SK-N-SH treated with all-trans-retinoic acid at 6 μM for 48 hours (cell line): Measurements from ENCODE around the gene STK11.
A peak's percentile ranks its signal among the peaks of the same experiment; 100 is the strongest.

Source experiments
- ATAC-seq: fragments of 200-7000 bp; cut with Tn5 transposase; 3 replicates; pipeline ENCODE4 v1.9.1; 2020; ENCODE audit warnings: mild to moderate bottlenecking, moderate library complexity
- ARNTL ChIP-seq: fragments of 450-650 bp; formaldehyde crosslinking; IDR thresholded peaks from 2 replicates; pipeline ENCODE4 v1.5.0; 2020; ENCODE audit warnings: low read depth, mild to moderate bottlenecking, moderate library complexity, borderline replicate concordance
- BACH2 ChIP-seq: fragments of 250-450 bp; sonication (Bioruptor Pico); IDR thresholded peaks from 2 replicates; pipeline ENCODE4 v1.9.0; 2021; ENCODE audit warnings: mild to moderate bottlenecking, borderline replicate concordance
- CREB5 ChIP-seq: fragments of 250-450 bp; sonication (Bioruptor Pico); IDR thresholded peaks from 2 replicates; pipeline ENCODE4 v1.5.1; 2020; ENCODE audit warnings: low read depth, mild to moderate bottlenecking, moderate library complexity
- CSRNP3 ChIP-seq: fragments of 250-450 bp; sonication (Bioruptor Pico); IDR thresholded peaks from 2 replicates; pipeline ENCODE4 v1.5.1; 2021; ENCODE audit warnings: mild to moderate bottlenecking, moderate library complexity
- ESRRG ChIP-seq: fragments of 250-450 bp; sonication (Bioruptor Pico); IDR thresholded peaks from 2 replicates; pipeline ENCODE4 v1.6.1; 2021; ENCODE audit warnings: mild to moderate bottlenecking
- GLIS3 ChIP-seq: fragments of 250-450 bp; sonication (Bioruptor Pico); IDR thresholded peaks from 2 replicates; pipeline ENCODE4 v1.5.0; 2020; ENCODE audit warnings: mild to moderate bottlenecking, moderate library complexity
- ISL1 ChIP-seq: fragments of 250-450 bp; sonication (Bioruptor Pico); IDR thresholded peaks from 2 replicates; pipeline ENCODE4 v2.1.2; 2022; ENCODE audit warnings: mild to moderate bottlenecking, moderate library complexity
- OSR1 ChIP-seq: fragments of 250-450 bp; sonication (Bioruptor Pico); IDR thresholded peaks from 2 replicates; pipeline ENCODE4 v1.8.0; 2022; ENCODE audit warnings: moderate library complexity, mild to moderate bottlenecking, inconsistent platforms
- PATZ1 ChIP-seq: fragments of 250-450 bp; sonication (Bioruptor Pico); IDR thresholded peaks from 2 replicates; pipeline ENCODE4 v1.8.0; 2020; ENCODE audit warnings: mild to moderate bottlenecking, moderate library complexity, borderline replicate concordance
- POU6F1 ChIP-seq: fragments of 250-450 bp; sonication (Bioruptor Pico); IDR thresholded peaks from 2 replicates; pipeline ENCODE4 v1.8.0; 2021; ENCODE audit warnings: low read depth, mild to moderate bottlenecking, moderate library complexity, borderline replicate concordance
- PPARA ChIP-seq: fragments of 250-450 bp; sonication (Bioruptor Pico); IDR thresholded peaks from 2 replicates; pipeline ENCODE4 v1.5.0; 2020; ENCODE audit warnings: mild to moderate bottlenecking, borderline replicate concordance
- SNAI2 ChIP-seq: fragments of 250-450 bp; sonication (Bioruptor Pico); IDR thresholded peaks from 2 replicates; pipeline ENCODE4 v1.5.0; 2020; ENCODE audit warnings: mild to moderate bottlenecking, moderate library complexity
- TCF4 ChIP-seq: fragments of 250-450 bp; sonication (Bioruptor Pico); IDR thresholded peaks from 2 replicates; pipeline ENCODE4 v1.8.0; 2021; ENCODE audit warnings: mild to moderate bottlenecking, moderate library complexity, borderline replicate concordance
- TSHZ2 ChIP-seq: fragments of 250-450 bp; sonication (Bioruptor Pico); IDR thresholded peaks from 2 replicates; pipeline ENCODE4 v1.5.0; 2020; ENCODE audit warnings: mild to moderate bottlenecking, moderate library complexity
- ZC3H10 ChIP-seq: fragments of 250-450 bp; sonication (Bioruptor Pico); IDR thresholded peaks from 2 replicates; pipeline ENCODE4 v1.5.1; 2021; ENCODE audit warnings: mild to moderate bottlenecking, moderate library complexity
- ZFP3 ChIP-seq: fragments of 250-450 bp; sonication (Bioruptor Pico); IDR thresholded peaks from 2 replicates; pipeline ENCODE4 v1.5.0; 2020; ENCODE audit warnings: mild to moderate bottlenecking, moderate library complexity
- ZFP30 ChIP-seq: fragments of 450-650 bp; formaldehyde crosslinking; IDR thresholded peaks from 2 replicates; pipeline ENCODE4 v1.5.0; 2022; ENCODE audit warnings: mild to moderate bottlenecking, moderate library complexity
- ZNF565 ChIP-seq: fragments of 450-650 bp; formaldehyde crosslinking; conservative IDR thresholded peaks from 2 replicates; pipeline ENCODE4 v1.5.0; 2020; ENCODE audit warnings: low read depth, mild to moderate bottlenecking, moderate library complexity
- ZNF70 ChIP-seq: fragments of 450-650 bp; formaldehyde crosslinking; IDR thresholded peaks from 2 replicates; pipeline ENCODE4 v1.5.0; 2020; ENCODE audit warnings: mild to moderate bottlenecking, moderate library complexity
- ZNF8 ChIP-seq: fragments of 450-650 bp; formaldehyde crosslinking; IDR thresholded peaks from 2 replicates; pipeline ENCODE4 v1.5.0; 2020; ENCODE audit warnings: mild to moderate bottlenecking, moderate library complexity

The STK11 gene

GRCh38 chr19:1241417-1242095, 36.0 kb downstream of the STK11 start, which contains the start of gene ATP5F1D:
Gene ATP5F1D, plus strand, starts transcription at chr19:1241751. Its CDS starts 100 bp downstream, at chr19:1241851.
- TF ChIP-seq ZFP3 (CRISPR knock-in tag) (peak; percentile 83; the same call in 1 of the 2 replicates), SNAI2 (CRISPR knock-in tag) (no peak), ZNF565 (CRISPR knock-in tag) (no peak)
- TF ChIP-seq, all 23 proteins: peak for 1
- ATAC-seq = peak; percentile 68

- no peak for TF ChIP-seq SNAI2 (CRISPR knock-in tag)
- TF ChIP-seq ZNF565 (CRISPR knock-in tag) = no peak
- TF ChIP-seq TCF4 (CRISPR knock-in tag) = no peak
- no peak for TF ChIP-seq ZNF70 (CRISPR knock-in tag)
- no peak for TF ChIP-seq ESRRG (CRISPR knock-in tag)
- no peak for TF ChIP-seq ISL1
- no peak for TF ChIP-seq TSHZ2 (CRISPR knock-in tag)
- TF ChIP-seq PPARA (CRISPR knock-in tag) = no peak
- TF ChIP-seq CREB5 (CRISPR knock-in tag) = no peak
- TF ChIP-seq ZNF8 (CRISPR knock-in tag) = no peak
- no peak for TF ChIP-seq GLIS3 (CRISPR knock-in tag)
- TF ChIP-seq ZFP30 = no peak
- no peak for TF ChIP-seq CSRNP3 (CRISPR knock-in tag)
- TF ChIP-seq ARNTL = no peak
- no peak for TF ChIP-seq POU6F1 (CRISPR knock-in tag)
- TF ChIP-seq ZC3H10 (CRISPR knock-in tag) = no peak
- no peak for TF ChIP-seq BACH2 (CRISPR knock-in tag)
- no peak for TF ChIP-seq PATZ1 (CRISPR knock-in tag)
- TF ChIP-seq OSR1 (CRISPR knock-in tag) = no peak
- peak; percentile 59 for ATAC-seq
Measured at GRCh38 chr19:1243768-1244692, 38.5 kb downstream of the STK11 start.
